PC-3 (cell line): ENCODE results near the gene CHIT1.

Experiments
- CTCF ChIP-seq: fragments of 300-600 bp; sonication (generic); conservative IDR thresholded peaks from 2 replicates; pipeline ENCODE4 v1.5.1; 2017; ENCODE audit warnings: antibody characterized with exemption, low read depth, mild to moderate bottlenecking, low read length
- EZH2 ChIP-seq: fragments of 300-600 bp; sonication (generic); IDR thresholded peaks from one replicate; pipeline ENCODE4 v1.6.1; 2017; ENCODE audit warnings: antibody characterized with exemption, mild to moderate bottlenecking, low read length; ENCODE audit not compliant: unreplicated experiment

DNA sequence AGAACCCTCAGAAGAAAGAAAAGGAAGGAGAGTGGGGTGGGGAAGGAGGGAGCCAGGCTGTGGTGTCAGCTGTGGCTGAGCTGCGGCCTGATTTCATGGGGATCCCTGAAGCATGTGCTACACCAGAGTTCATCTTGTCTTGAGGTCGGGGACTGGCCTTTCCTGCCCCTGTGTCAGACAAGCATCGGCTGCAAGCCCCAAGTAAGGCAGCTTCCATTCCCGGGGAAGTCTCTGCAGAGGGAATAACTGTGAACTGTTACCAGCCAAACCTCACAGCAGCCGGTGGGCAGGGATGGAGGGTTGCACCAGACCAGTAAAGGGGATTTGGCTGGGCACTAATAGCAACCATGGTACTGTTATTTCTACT lies 40.2 kb upstream of the CHIT1 start:
- TF ChIP-seq CTCF, result no peak
- TF ChIP-seq EZH2, result no peak
